ENCODE measurements around the gene AK4.

- TF ChIP-seq POLR2A (IDR thresholded peaks at IDR 0.05; ENCODE audit: low read length): no peak
- TF ChIP-seq GATA1 (IDR thresholded peaks at IDR 0.05; ENCODE audit: low read depth, low read length): no peak
Measured at GRCh38 chr1:65213271-65214023, 65.4 kb downstream of the AK4 start.
